ENCODE data around the gene PER2. TPM values are rescaled to one million over a fixed set of nuclear protein-coding genes. Genes with fewer than 3 reads are reported as not detected.

PER2 gene
- total RNA-seq, 2 donors from 2014 or later = 6.2 to 23.7 TPM

DNA sequence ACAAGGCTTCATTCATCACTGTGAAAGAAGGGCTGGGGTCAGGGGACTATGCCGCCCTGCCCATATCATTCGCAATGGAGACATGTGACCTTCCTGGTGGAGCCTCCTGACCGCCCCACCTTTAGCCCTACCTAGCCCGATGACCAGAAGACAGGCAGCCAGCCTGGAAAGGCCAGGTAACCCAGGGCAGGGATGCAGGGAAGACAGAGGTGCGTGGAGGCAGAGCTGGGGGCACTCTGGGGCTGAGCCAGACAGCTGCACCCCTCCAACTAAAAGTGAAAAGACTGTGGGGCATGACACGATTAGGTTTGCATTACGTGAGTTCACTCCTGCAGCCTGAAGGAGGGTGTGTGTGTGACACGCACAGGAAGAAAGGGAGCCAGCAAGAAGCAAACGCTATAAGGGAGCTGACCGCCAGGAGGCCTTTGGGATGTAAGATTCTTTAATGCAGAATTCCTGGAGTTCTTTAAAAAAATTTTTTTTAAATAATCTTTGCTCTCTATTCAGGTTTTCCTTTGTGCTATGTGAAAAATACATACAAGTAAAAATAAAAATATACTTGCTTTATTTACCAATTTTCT, 44.8 kb downstream of the PER2 start:
- Mint-ChIP-seq H3K9me3 (no peaks in the 10 kb centered on the region), H3K4me3 (no peak overlapping the region), H3K27ac (no peak overlapping the region), H3K4me1 (no peaks in the 10 kb centered on the region), H3K27me3 (peaks cover 3% of the 10 kb centered on the region), H3K36me3 (ENCODE audit: low read depth) (peaks cover 27% of the 10 kb centered on the region)
- ATAC-seq (replicated peaks) = no peak

DNA sequence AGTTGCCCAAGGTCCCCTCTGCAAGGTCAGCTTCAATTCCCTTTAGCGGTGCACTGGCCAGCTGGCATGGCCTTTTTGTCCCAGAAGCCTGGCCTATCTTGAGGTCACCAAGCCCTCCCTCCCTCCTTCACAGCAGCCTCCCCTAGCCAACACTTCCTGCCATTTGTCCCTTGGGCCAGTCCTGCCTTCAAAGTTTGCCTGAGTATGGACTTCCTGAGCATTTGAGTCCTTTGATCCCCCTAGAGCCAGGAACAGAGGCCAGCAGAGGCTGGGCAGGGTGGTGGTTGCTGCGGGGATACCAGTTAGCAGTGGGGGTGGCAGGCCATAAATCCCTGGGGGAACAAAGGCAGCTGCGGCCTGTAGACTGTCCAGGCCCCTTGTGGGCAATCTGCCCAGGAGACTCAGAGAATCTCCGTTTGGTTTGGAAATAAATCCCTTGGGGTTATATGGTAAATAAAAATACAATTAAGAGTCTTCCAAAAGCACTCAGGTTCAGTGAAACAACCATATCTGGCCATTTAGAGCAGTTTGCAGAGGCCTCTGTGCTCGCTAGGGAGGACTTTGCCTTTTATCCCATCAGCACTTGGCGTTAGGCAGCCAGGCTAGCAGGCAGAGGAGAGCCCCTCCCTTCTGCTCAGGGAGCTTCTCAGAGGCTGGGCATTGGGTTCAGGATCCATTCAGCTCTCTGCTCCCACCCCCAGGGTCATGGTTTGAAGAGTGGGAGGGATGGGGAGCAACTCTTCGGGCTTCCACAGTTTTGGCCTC, 45.5 kb downstream of the PER2 start:
- Mint-ChIP-seq H3K27me3 (peaks cover 3% of the 10 kb centered on the region), H3K36me3 (ENCODE audit: low read depth) (peaks cover 23% of the 10 kb centered on the region), H3K4me3 (no peak overlapping the region), H3K4me1 (no peaks in the 10 kb centered on the region), H3K9me3 (no peaks in the 10 kb centered on the region), H3K27ac (no peak overlapping the region)
- no peak for ATAC-seq (replicated peaks)

DNA sequence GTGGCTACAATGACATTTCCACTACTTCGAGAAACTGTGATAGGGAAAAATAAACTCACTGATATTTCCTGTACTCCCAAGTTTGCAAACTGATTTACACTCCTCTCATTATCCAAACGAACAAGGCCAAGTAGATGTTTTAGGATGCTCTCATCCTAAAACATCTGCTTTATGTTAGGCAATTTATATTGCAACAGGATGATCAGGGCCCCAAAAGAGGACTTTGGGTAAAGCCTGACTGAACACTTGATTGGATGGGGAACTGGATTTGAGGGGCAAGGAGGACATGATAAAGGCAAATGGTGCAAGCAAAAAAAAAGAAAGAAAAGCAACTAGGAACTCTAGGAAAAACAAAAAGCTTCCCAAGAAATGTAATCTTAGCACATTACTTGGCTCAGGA, 46.4 kb downstream of the PER2 start:
- no peak overlapping the region for H3K27ac Mint-ChIP-seq
- H3K27me3 Mint-ChIP-seq = peaks cover 3% of the 10 kb centered on the region

DNA sequence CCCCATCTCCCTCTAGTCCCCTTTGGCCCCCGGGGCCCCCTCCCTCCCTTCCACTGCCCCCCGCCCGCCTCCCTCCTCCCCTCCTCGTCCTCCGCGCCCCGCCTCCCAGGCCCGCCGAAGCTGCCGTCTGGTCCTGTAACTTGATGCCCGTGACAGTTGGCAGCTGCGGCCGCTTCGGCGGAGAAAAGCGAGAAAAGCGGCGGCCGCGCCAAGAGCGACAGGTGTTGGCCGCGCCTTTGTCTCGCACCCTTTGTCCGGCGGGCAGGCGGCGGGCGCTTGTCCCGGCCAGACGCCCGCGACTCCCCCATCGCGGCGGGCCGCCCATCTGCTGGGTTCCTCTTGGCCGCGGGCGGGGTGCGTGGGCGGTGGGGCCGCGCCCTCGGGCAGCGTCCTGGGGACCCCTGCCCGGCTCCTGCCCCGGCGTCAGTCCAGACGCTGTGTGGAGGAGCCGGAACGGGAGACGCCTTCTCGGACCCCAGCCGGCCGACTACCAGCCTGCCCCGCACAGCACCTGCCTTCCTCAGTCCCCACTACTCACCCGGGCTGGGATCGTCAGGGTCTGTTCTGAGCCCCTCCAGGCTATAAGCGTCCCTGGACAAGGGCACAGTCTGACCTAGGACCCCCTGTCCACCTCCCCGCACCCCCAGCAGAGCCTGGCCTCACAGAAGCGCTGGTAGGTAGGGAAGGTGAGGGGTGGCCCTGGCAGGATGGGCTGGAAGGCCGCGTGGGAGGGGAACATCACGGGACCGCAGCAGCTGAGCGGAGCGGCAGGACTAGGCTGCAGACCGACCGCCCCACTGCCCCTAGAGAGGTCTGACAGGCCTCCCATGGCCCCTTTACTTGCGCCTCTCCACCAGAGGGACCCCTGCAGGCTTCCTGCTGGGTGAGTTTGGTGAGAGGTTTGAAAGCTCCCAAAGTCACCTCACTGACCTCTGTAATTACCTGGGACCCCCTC, 47.4 kb downstream of the PER2 start:
- Mint-ChIP-seq H3K36me3 (ENCODE audit: low read depth) (peaks cover 10% of the 10 kb centered on the region), H3K9me3 (no peaks in the 10 kb centered on the region), H3K4me3 (peak overlapping the region; percentile 79), H3K4me1 (no peaks in the 10 kb centered on the region), H3K27ac (no peak overlapping the region), H3K27me3 (peaks cover 8% of the 10 kb centered on the region)
- ATAC-seq (replicated peaks) = no peak

More for the DNA sequence above, 46.4 kb downstream of the PER2 start:
- peaks cover 16% of the 10 kb centered on the region for H3K36me3 Mint-ChIP-seq (ENCODE audit: low read depth)
- peak overlapping the region; percentile 39 for H3K4me3 Mint-ChIP-seq
- H3K9me3 Mint-ChIP-seq = no peaks in the 10 kb centered on the region
- no peaks in the 10 kb centered on the region for H3K4me1 Mint-ChIP-seq
- ATAC-seq (replicated peaks) = no peak

DNA sequence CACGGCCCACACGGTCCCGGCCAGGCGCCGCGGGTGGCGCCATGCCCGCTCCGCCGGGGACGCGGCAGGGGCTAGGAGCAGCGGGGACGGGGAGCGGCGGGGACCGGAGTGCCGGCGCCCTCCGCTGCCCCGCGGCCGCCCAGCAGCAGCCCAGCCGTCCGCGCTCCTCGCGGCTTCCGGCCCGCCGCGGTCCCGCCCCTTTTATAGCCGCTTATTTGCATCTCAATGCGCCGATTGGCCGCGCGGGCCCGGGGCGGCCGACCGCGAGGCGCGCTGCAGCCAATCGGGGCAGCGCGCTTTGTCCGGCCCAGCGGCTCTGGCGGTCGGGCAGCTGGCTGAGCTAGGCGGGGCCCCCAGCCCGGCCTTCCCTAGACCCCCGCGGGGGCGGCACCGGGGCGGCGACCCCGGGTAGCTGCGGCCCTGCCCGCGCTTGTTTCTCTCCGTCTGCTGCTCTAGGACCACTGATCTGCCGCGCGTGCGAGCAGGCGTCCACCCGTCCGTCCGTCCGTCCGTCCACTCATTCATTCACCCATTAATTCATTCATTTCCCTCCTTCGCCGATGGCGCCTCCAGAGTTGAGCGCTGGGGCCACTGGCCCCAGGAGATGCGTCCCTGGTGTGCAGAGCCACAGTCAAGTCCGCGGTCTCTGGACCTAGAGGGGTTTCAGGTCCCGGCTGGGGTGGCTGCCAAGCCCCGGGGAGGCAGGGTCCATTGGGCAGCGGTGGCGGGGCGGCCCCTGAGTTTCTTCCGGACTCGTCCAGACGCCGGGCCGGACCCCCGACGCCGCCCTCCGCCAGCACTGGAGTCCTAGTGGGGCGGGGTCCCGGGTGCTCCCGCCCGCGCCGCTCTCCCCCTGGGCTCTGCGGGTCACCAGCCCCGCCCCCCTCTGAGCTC, 48.3 kb downstream of the PER2 start, which contains the start of gene HES6:
HES6 (minus strand) TSS at position 176 of the 894 bp plus-strand sequence; CDS start at position 43, 133 bp downstream.
- no peaks in the 10 kb centered on the region for H3K4me1 Mint-ChIP-seq
- H3K9me3 Mint-ChIP-seq = no peaks in the 10 kb centered on the region
- H3K36me3 Mint-ChIP-seq (ENCODE audit: low read depth) = peaks cover 2% of the 10 kb centered on the region
- peak; percentile 96 for ATAC-seq (replicated peaks)
- H3K27ac Mint-ChIP-seq = no peak within 1 kb of the TSS
- peaks cover 16% of the 10 kb centered on the region for H3K27me3 Mint-ChIP-seq
- H3K4me3 Mint-ChIP-seq = peak within 1 kb of the TSS; percentile 79

DNA sequence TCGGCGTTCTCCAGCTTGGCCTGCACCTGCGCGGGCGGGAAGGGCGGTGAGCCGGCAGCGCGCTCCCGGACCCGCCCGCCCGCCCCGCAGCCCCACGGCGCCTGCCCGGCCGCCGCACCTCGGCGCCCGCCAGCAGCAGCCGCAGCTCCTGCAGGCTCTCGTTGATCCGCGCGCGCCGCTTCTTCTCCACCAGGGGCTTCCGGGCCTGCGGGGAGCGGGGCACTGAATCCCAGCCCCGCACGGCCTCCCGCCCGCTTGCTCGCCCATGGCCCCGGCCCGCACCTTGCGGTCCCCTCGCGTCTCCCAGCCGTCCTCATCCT, 48.9 kb downstream of the PER2 start:
- Mint-ChIP-seq H3K27me3 (peaks cover 17% of the 10 kb centered on the region), H3K4me3 (no peak overlapping the region), H3K36me3 (ENCODE audit: low read depth) (no peaks in the 10 kb centered on the region), H3K9me3 (no peaks in the 10 kb centered on the region), H3K4me1 (no peaks in the 10 kb centered on the region), H3K27ac (no peak overlapping the region)
- ATAC-seq (replicated peaks) = peak; percentile 18

DNA sequence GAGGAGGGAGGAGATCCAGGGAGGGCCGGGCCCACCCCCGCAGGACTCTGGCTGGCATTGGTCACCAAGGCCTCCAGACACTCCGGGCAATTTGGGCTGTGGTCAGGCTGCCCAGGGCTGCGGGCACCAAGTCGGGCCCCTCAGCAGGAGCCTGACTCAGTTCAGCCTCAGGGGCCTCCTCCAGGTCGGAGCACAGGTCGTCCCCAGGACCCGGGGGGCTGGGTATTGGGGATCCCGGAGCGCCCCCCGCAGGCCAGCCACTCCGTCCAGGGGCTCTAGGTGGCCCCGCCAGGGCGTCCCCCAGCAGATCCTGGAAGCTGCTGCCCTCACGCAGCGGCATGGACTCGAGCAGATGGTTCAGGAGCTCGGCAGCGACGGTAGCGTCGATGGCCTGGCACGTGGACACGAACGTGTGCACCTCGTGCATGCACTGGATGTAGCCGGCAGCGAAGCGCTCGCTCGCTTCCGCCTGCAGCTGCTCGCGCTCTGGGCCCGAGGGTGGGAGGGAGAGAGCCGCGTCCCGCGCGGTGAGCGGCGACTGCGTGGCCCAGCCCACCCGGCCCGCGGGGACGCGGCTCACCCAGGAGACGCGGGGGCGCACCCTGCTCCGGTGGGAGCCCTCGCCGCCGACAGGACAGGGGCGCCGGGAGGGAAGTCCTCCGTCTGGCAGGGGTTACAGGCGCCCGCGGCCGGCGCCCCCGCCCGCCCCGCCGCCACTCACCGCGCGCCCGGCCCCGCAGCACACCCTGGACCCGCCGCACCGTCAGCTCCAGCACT, 49.5 kb downstream of the PER2 start:
- Mint-ChIP-seq H3K27me3 (peaks cover 17% of the 10 kb centered on the region), H3K27ac (no peak overlapping the region), H3K4me3 (peak overlapping the region; percentile 33), H3K9me3 (no peaks in the 10 kb centered on the region), H3K36me3 (ENCODE audit: low read depth) (no peaks in the 10 kb centered on the region), H3K4me1 (no peaks in the 10 kb centered on the region)
- no peak for ATAC-seq (replicated peaks)

DNA sequence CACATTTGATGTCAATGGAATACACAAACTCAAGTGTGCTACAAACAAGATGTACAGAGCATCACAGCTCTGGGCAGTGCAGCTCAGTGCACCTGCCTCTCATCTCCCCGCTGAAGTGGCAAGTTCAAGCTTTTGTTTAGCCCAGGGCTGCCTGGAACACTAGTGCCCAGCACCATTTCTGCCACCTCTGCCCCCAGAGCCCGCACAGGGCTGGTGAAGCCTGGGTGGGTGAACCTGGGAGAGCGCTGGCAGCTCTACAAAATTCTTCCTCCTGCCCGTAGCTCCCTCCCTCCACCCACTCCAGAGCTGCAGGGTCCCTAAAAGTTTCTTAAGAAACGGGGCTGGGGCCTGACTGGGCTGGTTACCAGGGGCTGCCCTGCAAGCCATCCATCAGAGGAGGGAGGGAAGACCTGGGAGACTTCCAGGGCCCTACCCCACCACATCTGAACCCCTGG, 50.1 kb downstream of the PER2 start:
- Mint-ChIP-seq H3K4me3 (peak overlapping the region; percentile 33), H3K9me3 (no peaks in the 10 kb centered on the region), H3K36me3 (ENCODE audit: low read depth) (no peaks in the 10 kb centered on the region)

DNA sequence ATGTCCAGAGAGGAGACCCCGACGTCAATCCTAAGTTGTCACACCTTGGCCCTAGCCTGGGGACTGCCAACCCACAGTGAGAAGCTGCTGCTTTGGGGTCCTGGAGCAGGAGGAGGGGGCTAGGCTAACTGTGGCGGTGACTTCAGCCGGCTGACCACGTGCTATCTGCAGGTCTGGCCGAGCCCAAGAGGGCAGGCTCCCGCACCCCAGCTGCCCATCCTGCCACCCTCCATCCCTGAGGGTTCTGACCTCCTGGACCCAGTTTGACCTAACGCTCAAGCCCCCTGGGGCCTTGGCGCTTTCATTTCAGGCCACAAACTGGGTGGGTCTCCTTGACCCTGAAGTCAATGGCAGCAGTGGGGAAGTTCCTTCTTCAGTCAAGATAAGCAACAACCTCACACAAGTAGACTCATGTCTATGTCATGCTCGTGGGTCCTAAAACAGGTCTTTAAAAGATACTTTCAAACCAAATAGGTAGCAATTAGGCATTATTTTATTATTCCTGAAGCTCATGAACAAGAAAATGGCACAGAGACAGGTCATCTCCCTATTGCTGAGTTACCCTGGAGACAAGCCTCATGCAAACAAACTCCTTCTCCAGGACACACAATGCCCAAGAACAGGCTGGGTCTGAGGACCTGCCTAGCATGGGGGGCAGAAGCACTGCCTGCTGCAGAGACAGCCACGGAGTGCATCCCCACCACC, 50.8 kb downstream of the PER2 start:
- Mint-ChIP-seq H3K27me3 (peaks cover 17% of the 10 kb centered on the region), H3K36me3 (ENCODE audit: low read depth) (no peaks in the 10 kb centered on the region), H3K4me1 (no peaks in the 10 kb centered on the region), H3K4me3 (peak overlapping the region; percentile 33), H3K27ac (no peak overlapping the region), H3K9me3 (no peaks in the 10 kb centered on the region)
- no peak for ATAC-seq (replicated peaks)

More for the DNA sequence above, 50.1 kb downstream of the PER2 start:
- H3K27me3 Mint-ChIP-seq = peaks cover 17% of the 10 kb centered on the region
- no peaks in the 10 kb centered on the region for H3K4me1 Mint-ChIP-seq
- H3K27ac Mint-ChIP-seq = no peak overlapping the region
- no peak for ATAC-seq (replicated peaks)

DNA sequence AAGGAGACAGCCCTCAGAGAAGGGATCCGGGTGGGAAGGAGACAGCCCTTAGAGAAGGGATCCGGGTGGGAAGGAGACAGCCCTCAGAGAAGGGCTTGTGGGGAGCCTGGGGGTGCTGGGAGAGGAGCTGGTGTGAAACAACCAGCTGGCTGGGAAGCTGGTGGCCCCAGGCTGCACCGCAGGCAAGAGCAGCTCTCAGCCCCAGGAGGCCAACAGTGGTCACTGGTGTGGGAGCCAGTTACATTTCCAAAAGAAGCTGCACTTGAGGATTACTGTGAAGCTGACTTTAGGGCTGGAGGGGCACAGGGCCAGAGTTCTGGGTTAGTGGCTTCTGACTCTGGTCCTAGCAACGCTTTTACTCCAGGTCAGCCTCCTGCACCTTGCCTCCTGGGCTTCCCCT, 51.8 kb downstream of the PER2 start:
- Mint-ChIP-seq H3K27ac (no peak overlapping the region), H3K36me3 (ENCODE audit: low read depth) (no peaks in the 10 kb centered on the region), H3K4me3 (no peak overlapping the region), H3K27me3 (peaks cover 17% of the 10 kb centered on the region), H3K4me1 (peaks cover 4% of the 10 kb centered on the region), H3K9me3 (no peaks in the 10 kb centered on the region)
- no peak for ATAC-seq (replicated peaks)

DNA sequence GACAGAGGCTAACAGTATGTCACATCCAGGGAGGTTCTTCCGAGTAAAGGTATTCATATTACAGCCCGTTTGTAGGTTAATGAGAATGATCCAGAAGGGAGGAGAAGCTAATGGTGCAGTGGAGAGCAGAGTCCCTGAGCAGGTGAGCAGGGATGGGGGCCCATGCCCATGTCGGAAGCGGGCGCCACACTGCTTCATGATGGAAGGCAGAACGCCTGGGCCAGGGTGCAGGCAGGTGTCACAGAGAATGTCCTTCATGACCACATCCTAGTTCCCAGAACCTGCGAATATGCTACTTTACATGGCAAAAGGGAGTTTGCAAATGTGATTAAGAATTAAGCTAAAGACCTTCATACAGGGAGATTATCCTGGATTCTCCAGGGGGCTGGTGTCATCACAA, 52.6 kb downstream of the PER2 start:
- Mint-ChIP-seq H3K36me3 (ENCODE audit: low read depth) (no peaks in the 10 kb centered on the region), H3K9me3 (no peaks in the 10 kb centered on the region), H3K27me3 (peaks cover 17% of the 10 kb centered on the region), H3K4me3 (no peak overlapping the region), H3K4me1 (peaks cover 5% of the 10 kb centered on the region), H3K27ac (no peak overlapping the region)
- ATAC-seq (replicated peaks) = no peak

DNA sequence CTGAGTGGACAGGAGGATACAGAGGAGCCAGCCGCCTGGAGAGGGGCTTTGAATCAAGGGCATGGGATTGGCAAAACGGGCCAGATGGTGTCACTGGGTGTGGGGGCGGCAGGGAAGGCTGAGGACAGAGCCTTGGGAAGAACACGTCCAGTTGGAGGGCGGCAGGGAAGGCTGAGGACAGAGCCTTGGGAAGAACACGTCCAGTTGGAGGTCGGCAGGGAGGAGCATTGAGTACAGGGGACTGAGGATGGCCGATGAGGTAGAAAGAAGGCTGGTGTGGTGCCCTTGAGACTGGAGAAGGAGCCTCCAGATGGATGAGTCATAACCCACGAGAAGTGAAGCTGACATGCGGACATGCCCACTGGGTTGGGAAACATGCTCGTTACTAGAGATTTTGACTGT, 53.1 kb downstream of the PER2 start:
- H3K4me1 Mint-ChIP-seq = peaks cover 9% of the 10 kb centered on the region
- H3K27me3 Mint-ChIP-seq = peaks cover 17% of the 10 kb centered on the region
- peak overlapping the region; percentile 26 for H3K4me3 Mint-ChIP-seq
- no peaks in the 10 kb centered on the region for H3K9me3 Mint-ChIP-seq
- no peak overlapping the region for H3K27ac Mint-ChIP-seq
- H3K36me3 Mint-ChIP-seq (ENCODE audit: low read depth) = no peaks in the 10 kb centered on the region
- no peak for ATAC-seq (replicated peaks)

DNA sequence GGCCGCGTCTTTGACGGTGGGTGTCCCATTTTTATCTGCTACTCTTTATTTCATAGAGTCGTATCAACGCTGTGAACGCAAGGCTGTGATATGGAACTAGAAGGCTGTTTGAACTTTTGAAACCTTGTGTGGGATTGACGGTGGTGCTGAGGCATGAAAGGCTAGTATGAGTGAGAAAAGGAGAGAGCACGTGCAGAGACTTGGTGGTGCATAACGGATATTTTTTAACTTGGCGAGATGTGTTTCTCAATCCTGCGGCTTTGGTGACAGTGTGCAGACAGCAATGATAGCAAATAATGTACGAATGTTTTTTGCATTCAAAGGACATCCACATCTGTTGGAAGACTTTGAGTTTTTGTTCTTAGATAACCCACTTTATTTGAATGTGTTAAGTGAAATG, 54.8 kb downstream of the PER2 start:
- Mint-ChIP-seq H3K27ac (no peak overlapping the region), H3K4me3 (peak overlapping the region; percentile 26), H3K4me1 (peaks cover 11% of the 10 kb centered on the region), H3K27me3 (peaks cover 14% of the 10 kb centered on the region), H3K36me3 (ENCODE audit: low read depth) (no peaks in the 10 kb centered on the region), H3K9me3 (no peaks in the 10 kb centered on the region)
- ATAC-seq (replicated peaks) = no peak
